ENCODE data around the gene SHANK2.
"Not testable (repeated sequence)": the region's sequence is repeated elsewhere in the genome, so short reads cannot be mapped to it uniquely, and the experiment has no call there.

SHANK2 gene

GRCh38 chr11:71242391-71242790 is 10.0 kb downstream of the SHANK2 start:
- DNase-seq, result no peak

GRCh38 chr11:71241721-71242259 is 10.6 kb downstream of the SHANK2 start:
- DNase-seq, result no peak

- DNase-seq, result peak; percentile 51
Observed at GRCh38 chr11:71240865-71241691, 11.3 kb downstream of the SHANK2 start.

GRCh38 chr11:71240061-71240690 is 12.2 kb downstream of the SHANK2 start:
- no peak for DNase-seq

- DNase-seq, result no peak
Observed at GRCh38 chr11:71239581-71239980, 12.8 kb downstream of the SHANK2 start.

- DNase-seq, result no peak
Observed at GRCh38 chr11:71238941-71239340, 13.4 kb downstream of the SHANK2 start.

- DNase-seq, result no peak
Observed at GRCh38 chr11:71238285-71238875, 14.0 kb downstream of the SHANK2 start.

- DNase-seq, result no peak
Observed at GRCh38 chr11:71237853-71238252, 14.5 kb downstream of the SHANK2 start.

- no peak for DNase-seq
Observed at GRCh38 chr11:71236836-71237475, 15.4 kb downstream of the SHANK2 start.

- DNase-seq, result no peak
Observed at GRCh38 chr11:71235719-71236118, 16.7 kb downstream of the SHANK2 start.

GRCh38 chr11:71233896-71234852 is 18.2 kb downstream of the SHANK2 start:
- not testable (repeated sequence) for DNase-seq

- no peak for DNase-seq
Observed at GRCh38 chr11:71232364-71232763, 20.0 kb downstream of the SHANK2 start.

- no peak for DNase-seq
Observed at GRCh38 chr11:71228961-71229360, 23.4 kb downstream of the SHANK2 start.

- DNase-seq, result no peak
Observed at GRCh38 chr11:71227058-71227659, 25.2 kb downstream of the SHANK2 start.

GRCh38 chr11:71223671-71224660 is 28.4 kb downstream of the SHANK2 start:
- DNase-seq, result no peak

- DNase-seq, result no peak
Observed at GRCh38 chr11:71223081-71223405, 29.3 kb downstream of the SHANK2 start.

GRCh38 chr11:71222318-71223080 is 29.9 kb downstream of the SHANK2 start:
- no peak for DNase-seq

GRCh38 chr11:71221821-71222220 is 30.6 kb downstream of the SHANK2 start:
- no peak for DNase-seq

GRCh38 chr11:71221201-71221600 is 31.2 kb downstream of the SHANK2 start:
- no peak for DNase-seq

Data from left hindlimb (tissue), 1 donor.